A673 (cell line): ENCODE results near the gene TRNP1.
"Not testable (repeated sequence)": the region's sequence is repeated elsewhere in the genome, so short reads cannot be mapped to it uniquely, and the experiment has no call there.

Source experiments
- CTCF ChIP-seq: fragments of 300-800, 200-600 bp; sonication (generic); conservative IDR thresholded peaks from 2 replicates; pipeline ENCODE4 v1.5.1; 2017; ENCODE audit warnings: low read depth, mild to moderate bottlenecking, antibody characterized with exemption, low read length, moderate library complexity, mixed read lengths
- EZH2 ChIP-seq: fragments of 200-600 bp; sonication (generic); IDR thresholded peaks from 2 replicates; pipeline ENCODE4 v1.6.1; 2017; ENCODE audit warnings: borderline replicate concordance, low read depth, mild to moderate bottlenecking, mixed read lengths, antibody characterized with exemption, low read length; ENCODE audit not compliant: poor library complexity, severe bottlenecking

GRCh38 chr1:26989403-26990109 is 3.9 kb upstream of the TRNP1 start:
- not testable (repeated sequence) for TF ChIP-seq EZH2, CTCF
